Right lung (tissue), 10 donors: ENCODE data around the gene TRIM56. TPM values are rescaled to one million over a fixed set of nuclear protein-coding genes. Genes with fewer than 3 reads are reported as not detected.
"Not testable (repeated sequence)": the region's sequence is repeated elsewhere in the genome, so short reads cannot be mapped to it uniquely, and the experiment has no call there.

Experiments
- DNase-seq, 2 donors: peaks; one replicate each; pipeline ENCODE4 v3.0.0-alpha.2; 2013
- long read RNA-seq, 8 donors: transcript quantifications; one replicate each; lab custom pipeline, GENCODE V29; 2026
- polyA plus RNA-seq, 5 donors: library from polyadenylated mRNA; unstranded; fragments of 120-200 nt; gene quantifications; one replicate each; pipeline versions ENCODE4 v1.2.1 to v1.2.3, GENCODE V29; 2013; ENCODE audit warnings: inconsistent platforms in 1 of 5, low replicate concordance in 1 of 5; ENCODE audit not compliant: insufficient read length in 5 of 5, insufficient read depth in 1 of 5

Gene TRIM56
- polyA plus RNA-seq, result 10 to 100 TPM; 21.8 to 28.0 (median 22.7) TPM
- long read RNA-seq, donor 1, full-length matches to known transcripts, result 4 of 4 reads
- long read RNA-seq, donor 1, partial matches to known transcripts, result 0 of 4 reads
- long read RNA-seq, donor 1, other reads (novel, unspliced or antisense), result 0 of 4 reads
- long read RNA-seq, donor 2, full-length matches to known transcripts, result 3 of 21 reads
- long read RNA-seq, donor 2, partial matches to known transcripts, result 18 of 21 reads
- long read RNA-seq, donor 2, other reads (novel, unspliced or antisense), result 0 of 21 reads
- long read RNA-seq, donor 3, full-length matches to known transcripts, result 3 of 3 reads
- long read RNA-seq, donor 3, partial matches to known transcripts, result 0 of 3 reads
- long read RNA-seq, donor 3, other reads (novel, unspliced or antisense), result 0 of 3 reads
- long read RNA-seq, donor 4, full-length matches to known transcripts, result 3 of 3 reads
- long read RNA-seq, donor 4, partial matches to known transcripts, result 0 of 3 reads
- long read RNA-seq, donor 4, other reads (novel, unspliced or antisense), result 0 of 3 reads
- long read RNA-seq, donor 5, full-length matches to known transcripts, result 8 of 17 reads
- long read RNA-seq, donor 5, partial matches to known transcripts, result 9 of 17 reads
- long read RNA-seq, donor 5, other reads (novel, unspliced or antisense), result 0 of 17 reads
- long read RNA-seq, donor 6, full-length matches to known transcripts, result 8 of 8 reads
- long read RNA-seq, donor 6, partial matches to known transcripts, result 0 of 8 reads
- long read RNA-seq, donor 6, other reads (novel, unspliced or antisense), result 0 of 8 reads
- long read RNA-seq, donor 7, full-length matches to known transcripts, result 4 of 4 reads
- long read RNA-seq, donor 7, partial matches to known transcripts, result 0 of 4 reads
- long read RNA-seq, donor 7, other reads (novel, unspliced or antisense), result 0 of 4 reads
- long read RNA-seq, donor 8, full-length matches to known transcripts, result 2 of 2 reads
- long read RNA-seq, donor 8, partial matches to known transcripts, result 0 of 2 reads
- long read RNA-seq, donor 8, other reads (novel, unspliced or antisense), result 0 of 2 reads

GRCh38 chr7:101085162-101085964 lies at the start of gene TRIM56:
TSS of gene TRIM56 (plus strand) at chr7:101085481. CDS start at chr7:101087313, 1,832 bp downstream.
- peak; percentile 84 for DNase-seq

- no peak for DNase-seq
Measured at GRCh38 chr7:101035941-101036340, 49.3 kb upstream of the TRIM56 start.

GRCh38 chr7:101041283-101041682 lies 44.0 kb upstream of the TRIM56 start:
- not testable (repeated sequence) for DNase-seq

- DNase-seq, result peak; percentile 42 to 44
Measured at GRCh38 chr7:101058355-101058754, 26.9 kb upstream of the TRIM56 start.

- no peak for DNase-seq
Measured at GRCh38 chr7:101059620-101059942, 25.7 kb upstream of the TRIM56 start.

GRCh38 chr7:101060992-101061391 lies 24.3 kb upstream of the TRIM56 start:
- no peak for DNase-seq

GRCh38 chr7:101064176-101064550 lies 21.1 kb upstream of the TRIM56 start:
- DNase-seq, result not testable (repeated sequence)

- not testable (repeated sequence) for DNase-seq
Measured at GRCh38 chr7:101065162-101065561, 20.1 kb upstream of the TRIM56 start.

GRCh38 chr7:101066141-101066832 lies 19.0 kb upstream of the TRIM56 start:
- DNase-seq, result no peak

GRCh38 chr7:101066833-101067177 lies 18.5 kb upstream of the TRIM56 start:
- DNase-seq, result no peak

- DNase-seq, result no peak
Measured at GRCh38 chr7:101068401-101068800, 16.9 kb upstream of the TRIM56 start.

GRCh38 chr7:101071362-101072104 lies 13.7 kb upstream of the TRIM56 start:
- not testable (repeated sequence) for DNase-seq

- no peak for DNase-seq
Measured at GRCh38 chr7:101075646-101076045, 9.6 kb upstream of the TRIM56 start.

GRCh38 chr7:101076183-101076582 lies 9.1 kb upstream of the TRIM56 start:
- DNase-seq, result not testable (repeated sequence)

GRCh38 chr7:101077303-101078086 lies 7.8 kb upstream of the TRIM56 start:
- peak in 1 of 2 donors; percentile 46 for DNase-seq

- no peak for DNase-seq
Measured at GRCh38 chr7:101081432-101081831, 3.8 kb upstream of the TRIM56 start.

- DNase-seq, result no peak
Measured at GRCh38 chr7:101084865-101085161, 468 bp upstream of the TRIM56 start.

GRCh38 chr7:101087334-101088068 lies 2.2 kb downstream of the TRIM56 start:
- no peak for DNase-seq

GRCh38 chr7:101088069-101088425 lies 2.8 kb downstream of the TRIM56 start:
- DNase-seq, result no peak
